ELR (cell line): ENCODE measurements around the gene ADAMTS5.
A peak's percentile ranks its signal among the peaks of the same experiment; 100 is the strongest.

Source experiments
- DNase-seq: peaks from one replicate; pipeline ENCODE4 v3.0.0-alpha.2; 2015; ENCODE audit warnings: low read depth

The ADAMTS5 gene

DNA sequence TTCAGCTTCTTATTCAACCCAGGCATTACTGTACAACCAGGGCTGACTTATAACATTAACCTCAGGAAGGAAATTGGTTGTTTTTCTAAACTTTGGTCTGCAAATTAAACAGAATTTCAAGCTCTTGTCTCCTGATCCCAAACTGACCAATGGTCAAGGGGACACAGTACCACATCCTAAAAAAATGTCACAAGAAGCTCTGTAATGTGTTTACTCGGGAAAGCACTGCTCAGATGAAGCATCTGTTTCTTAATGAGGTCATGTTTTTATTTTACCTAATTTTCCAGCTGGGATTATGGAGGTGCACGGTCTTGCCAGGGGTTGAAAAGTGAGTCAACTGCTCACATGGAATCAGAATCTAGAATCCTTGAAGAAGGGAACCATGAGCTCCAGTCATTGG, 18.7 kb downstream of the ADAMTS5 start:
- no peak for DNase-seq

- no peak for DNase-seq
Observed at GRCh38 chr21:26946744-26947446, 20.0 kb downstream of the ADAMTS5 start.

DNA sequence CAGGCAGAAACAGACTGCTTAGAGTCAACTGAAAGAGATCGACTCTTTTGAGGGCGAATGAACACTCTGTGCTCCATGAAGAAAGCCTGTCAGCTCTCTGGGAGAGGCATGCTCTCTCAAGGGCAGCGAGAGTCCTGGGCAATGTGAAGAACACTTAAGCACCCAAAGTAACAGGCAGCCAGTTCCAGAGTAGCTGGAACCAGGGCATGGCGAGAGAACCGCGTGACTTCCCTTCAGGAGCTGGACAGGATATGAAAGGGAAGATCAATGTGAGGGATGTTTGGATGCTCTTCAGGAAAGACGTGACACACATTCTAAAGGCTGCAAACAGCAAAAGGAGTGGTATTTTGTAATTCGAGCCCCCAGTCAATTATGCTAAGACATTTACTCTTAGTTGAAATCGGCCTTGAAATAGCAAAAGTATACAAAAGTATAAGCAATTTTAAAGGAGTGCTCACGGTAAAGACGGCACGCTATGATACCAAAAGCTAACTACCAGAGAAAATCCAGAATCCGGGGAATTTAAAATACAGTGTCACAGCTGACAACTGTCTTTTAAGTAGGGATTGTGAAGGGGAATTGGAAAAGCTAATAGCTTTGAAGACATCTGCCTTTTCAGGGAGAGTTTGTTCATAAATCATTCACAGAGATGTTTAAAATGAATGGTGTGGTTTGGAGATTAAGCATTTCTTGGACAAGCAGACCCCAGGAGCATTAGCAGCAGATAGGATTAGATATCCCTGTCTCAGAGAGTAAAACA, 20.8 kb downstream of the ADAMTS5 start:
- DNase-seq, result no peak

DNA sequence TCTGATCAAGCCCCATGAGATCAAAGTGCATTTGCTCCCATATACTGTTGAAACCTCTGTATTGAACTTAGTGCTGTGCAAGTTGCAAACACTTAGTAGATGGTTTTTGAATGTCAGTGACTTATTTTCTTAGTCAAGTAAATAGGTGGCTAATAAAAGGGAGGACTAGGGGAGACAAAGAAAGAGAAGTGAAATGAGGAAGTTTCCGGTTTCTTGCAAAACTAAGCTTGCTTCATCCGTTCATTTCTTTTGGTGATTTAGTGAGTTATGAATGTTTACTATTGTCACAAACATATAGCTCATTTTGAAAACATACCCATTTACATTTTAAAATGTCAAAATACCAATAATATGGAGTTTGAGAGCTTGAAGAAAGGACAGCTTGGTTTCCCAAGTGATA, 23.0 kb downstream of the ADAMTS5 start:
- DNase-seq, result no peak

- DNase-seq, result no peak
Observed at GRCh38 chr21:26941421-26941820, 25.5 kb downstream of the ADAMTS5 start.

DNA sequence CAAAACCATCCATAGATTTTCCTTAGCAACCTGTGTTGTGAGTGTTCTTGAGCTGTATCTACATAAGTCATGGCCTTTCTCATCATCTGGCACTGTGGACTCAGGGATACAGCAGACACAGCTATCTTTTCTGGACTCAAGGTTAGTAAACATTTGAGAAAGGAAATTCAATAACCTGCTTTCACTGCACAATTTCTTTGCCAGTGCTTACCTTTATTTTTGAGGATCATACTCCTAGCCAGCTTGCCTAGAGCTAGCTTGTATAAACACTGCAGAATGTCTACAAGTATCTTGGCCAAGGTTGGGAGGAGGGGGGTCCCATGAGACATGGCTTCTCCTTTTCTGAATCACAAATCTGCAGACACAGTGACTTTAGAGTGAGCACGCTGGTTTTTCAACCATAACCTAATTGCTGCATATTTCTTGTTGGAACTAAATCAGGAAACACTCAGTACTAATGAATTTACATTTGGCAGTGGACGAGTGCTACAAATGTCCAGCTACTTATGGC, 27.2 kb downstream of the ADAMTS5 start:
- no peak for DNase-seq

GRCh38 chr21:26936641-26937040, 30.2 kb downstream of the ADAMTS5 start:
- DNase-seq, result no peak

DNA sequence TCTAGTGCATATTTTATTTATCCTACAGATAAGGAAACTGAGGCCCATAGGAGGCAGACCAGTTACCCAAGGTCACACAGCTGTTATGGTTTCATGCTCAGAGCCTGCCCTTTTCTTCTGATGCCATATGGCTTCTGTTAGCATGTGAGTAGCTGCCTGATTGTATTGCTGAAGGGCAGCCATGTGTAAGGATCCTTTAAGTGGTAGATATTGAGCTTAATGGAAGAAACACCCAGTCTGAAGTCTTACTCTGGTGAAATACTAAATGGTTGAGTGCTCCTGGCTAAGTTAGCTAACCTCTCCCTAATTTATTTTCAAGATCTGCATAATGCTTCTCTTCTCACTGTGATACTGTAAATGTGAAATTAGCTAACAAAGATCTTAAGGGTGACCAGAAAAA, 30.9 kb downstream of the ADAMTS5 start:
- no peak for DNase-seq

GRCh38 chr21:26934383-26934782, 32.5 kb downstream of the ADAMTS5 start:
- DNase-seq, result peak; percentile 13

DNA sequence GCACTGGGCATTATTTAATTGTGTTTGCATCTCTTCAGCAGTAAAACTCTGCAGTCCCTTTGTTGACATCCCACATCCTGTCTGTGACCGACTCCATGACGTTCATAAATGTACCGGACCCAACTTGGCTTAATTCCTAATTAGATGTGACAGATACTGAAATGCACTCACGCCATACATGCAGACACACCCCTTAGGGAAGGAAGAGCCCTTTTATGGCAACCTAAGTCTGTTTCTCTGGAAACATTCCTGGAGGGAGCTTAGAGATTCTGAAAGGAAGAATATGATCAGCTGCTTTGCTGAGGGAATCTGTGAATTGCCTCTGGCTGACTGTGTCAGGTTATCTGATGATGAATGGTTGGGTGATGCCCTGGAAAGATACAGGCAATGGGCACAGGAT, 33.4 kb downstream of the ADAMTS5 start:
- DNase-seq, result no peak

- no peak for DNase-seq
Observed at GRCh38 chr21:26925636-26926035, 41.3 kb downstream of the ADAMTS5 start.

- DNase-seq, result no peak
Observed at GRCh38 chr21:26925122-26925521, 41.8 kb downstream of the ADAMTS5 start.

- DNase-seq, result no peak
Observed at GRCh38 chr21:26923986-26924385, 42.9 kb downstream of the ADAMTS5 start.

DNA sequence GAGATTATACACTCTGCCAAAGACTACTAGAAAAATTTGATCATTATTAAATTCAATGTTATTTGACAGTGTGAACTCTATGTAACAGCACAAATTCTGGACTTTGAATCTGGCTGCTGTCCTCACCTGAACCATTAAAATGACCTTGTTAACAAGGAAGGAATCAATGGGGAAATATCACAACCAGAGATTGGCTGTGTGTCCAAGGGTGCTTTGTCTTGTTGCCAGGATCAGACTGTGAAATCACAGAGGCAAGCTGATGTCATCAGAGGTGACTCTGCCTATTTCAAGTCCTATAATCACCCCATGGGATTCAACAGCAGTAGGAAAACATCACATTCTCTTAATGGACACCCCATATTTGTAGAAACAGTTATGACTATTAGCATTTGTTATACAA, 46.8 kb downstream of the ADAMTS5 start:
- no peak for DNase-seq

DNA sequence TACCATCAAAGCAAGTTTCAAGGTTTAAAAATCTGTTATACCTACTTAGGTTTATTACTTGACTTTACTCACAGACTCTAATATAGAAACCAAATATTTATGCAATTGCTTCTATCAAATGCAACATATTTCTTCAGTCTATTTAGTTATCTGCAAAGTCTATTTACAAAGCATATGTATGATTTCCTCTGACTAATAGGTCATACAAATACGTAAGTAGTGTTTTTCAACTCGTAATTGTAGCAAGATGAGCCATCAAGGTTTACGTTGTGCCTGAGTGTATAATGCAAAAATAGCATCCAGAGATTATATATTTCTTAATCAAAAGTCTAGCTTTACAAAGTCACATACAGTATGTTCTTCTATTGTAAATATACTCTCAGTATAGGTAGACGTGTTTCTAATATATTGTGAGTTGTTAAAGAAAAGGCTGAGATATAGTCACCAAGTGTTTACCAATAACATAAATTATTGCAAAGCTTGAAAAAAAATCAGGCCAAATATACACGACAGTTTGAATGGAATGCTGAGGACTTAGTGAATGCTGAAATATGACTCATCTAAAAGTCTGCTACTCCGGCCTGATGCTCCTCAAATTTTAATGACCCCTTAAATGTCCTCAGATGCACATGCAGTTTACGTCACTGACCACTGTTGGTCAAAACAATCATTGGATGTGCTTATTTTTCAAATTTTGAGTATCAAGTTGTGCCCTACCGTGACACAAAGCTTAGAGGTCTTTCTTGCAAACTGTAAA, 48.4 kb downstream of the ADAMTS5 start:
- DNase-seq, result peak; percentile 73

DNA sequence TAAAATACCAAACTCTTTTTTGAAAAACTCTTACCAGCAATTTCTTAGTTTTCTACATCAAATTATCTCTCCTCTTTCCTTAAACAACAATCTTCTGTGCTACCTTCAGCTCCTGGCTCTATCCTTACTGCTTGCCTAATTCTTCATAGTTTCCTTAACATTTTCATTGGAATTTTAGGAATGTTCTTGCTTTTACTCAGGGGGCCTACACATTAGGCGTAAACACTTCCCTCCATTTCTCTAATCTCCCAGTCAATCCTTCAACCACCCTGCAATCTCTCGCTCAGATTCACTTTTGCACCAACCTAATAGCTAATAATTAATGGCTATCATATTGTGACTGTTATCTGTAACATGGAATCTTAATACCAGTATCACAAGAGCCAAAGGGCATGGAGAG, 50.1 kb downstream of the ADAMTS5 start:
- no peak for DNase-seq

DNA sequence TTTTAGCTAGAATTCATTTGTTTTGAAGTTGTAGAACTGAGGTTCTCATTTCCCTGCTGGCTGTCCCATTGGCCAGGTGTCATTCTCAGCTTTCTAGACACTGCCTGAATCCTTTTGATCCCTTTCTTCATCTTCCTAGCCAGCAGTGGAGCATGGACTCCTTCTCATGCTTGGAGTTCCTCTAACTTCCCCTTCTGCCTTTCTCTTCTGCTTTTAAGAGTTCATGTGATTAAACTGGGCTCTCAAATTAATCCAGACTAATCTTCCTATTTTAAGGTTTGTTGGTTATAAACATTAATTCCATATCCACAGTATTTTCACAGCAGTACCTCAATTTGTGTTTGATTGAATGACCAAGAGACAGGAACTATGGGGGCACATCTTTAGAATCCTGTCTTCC, 52.3 kb downstream of the ADAMTS5 start:
- DNase-seq, result no peak

DNA sequence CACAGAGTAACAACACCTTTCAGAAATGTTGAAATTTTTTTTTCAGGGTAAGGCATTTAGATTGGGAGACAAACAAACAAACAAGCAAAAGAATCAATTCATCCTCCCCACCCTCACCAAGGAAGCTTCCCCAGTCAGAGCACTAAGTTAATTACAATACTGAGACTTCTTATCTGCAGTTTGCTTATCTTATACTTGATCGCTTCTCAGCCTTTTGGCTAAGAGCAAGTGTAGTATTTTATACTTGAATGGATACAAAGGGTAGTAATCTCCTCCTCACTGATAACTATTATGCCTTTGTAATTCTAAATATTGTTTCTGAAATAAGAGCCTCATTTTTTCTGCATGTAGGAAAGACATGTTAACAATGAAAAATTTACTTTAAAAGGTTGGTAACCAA, 54.4 kb downstream of the ADAMTS5 start:
- DNase-seq, result no peak

GRCh38 chr21:26909972-26910371, 56.9 kb downstream of the ADAMTS5 start:
- peak; percentile 24 for DNase-seq

DNA sequence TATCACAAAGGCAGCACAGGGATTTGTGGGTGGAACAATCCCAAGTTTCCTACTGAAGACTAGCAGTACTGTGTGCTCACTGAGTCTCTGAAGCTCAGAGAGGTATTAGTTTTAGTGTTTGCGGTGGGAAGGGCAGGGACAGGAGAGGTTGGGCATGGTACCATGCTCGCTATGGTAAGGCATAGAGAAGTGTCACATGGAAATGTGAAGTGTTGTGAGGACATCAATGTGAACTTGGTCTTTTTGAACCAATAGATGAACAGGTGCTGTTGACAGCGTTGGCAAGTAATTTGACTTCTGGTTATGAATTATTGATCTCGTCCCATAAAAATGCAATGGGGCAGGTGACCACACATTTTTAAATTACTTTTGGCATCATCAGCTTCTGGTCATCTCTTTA, 65.9 kb downstream of the ADAMTS5 start:
- no peak for DNase-seq

DNA sequence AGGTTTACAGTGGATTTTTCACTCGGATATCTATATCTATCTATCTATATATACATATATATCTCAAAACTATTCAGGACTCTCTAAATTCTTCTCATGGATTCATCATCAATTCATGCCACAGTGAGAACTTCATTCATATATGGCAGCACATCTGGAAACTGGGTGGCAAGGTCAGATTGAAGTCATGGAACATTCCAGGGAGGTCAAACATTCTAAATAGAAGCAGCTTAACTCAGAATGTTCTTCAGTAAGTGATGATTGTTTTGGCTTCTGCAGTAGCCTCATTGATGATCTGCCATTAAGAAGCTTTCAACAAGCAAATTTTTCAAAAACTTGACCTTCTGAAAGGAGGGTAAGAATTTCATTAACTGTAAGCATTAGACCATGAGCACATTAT, 74.7 kb downstream of the ADAMTS5 start:
- no peak for DNase-seq

DNA sequence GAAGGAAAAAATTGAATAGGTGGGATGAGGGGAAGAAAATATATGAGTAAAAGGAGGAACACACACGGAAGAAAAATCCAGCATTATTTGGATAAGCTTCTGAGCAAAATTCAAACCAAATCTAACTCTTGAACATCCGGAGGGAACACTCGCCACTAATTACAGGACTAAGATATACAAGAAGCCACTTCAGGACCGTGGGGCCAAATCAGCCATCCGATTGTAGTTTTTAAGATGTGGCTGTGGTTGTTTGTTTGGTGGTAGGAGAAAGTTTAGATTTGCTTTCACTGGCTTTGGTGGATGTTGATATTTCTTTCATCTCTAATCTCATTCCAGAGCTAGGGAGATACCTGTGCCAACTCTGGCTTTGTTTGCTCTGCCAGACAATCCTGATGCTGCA, 78.0 kb downstream of the ADAMTS5 start:
- no peak for DNase-seq

GRCh38 chr21:26888256-26888655, 78.6 kb downstream of the ADAMTS5 start:
- no peak for DNase-seq
